Prostate gland (tissue), 2 donors: Measurements from ENCODE around the gene CYP1A2. TPM values are rescaled to one million over a fixed set of nuclear protein-coding genes. Genes with fewer than 3 reads are reported as not detected.

Experiments
- DNase-seq: peaks from one replicate; pipeline ENCODE4 v3.0.0-alpha.2; 2019; ENCODE audit warnings: low spot score
- H3K27ac ChIP-seq, 2 donors: fragments of 200-600 bp; sonication (generic); 2 replicates each; pipeline ENCODE4 v1.5.1; 2017 to 2019
- H3K27me3 ChIP-seq: fragments of 200-600 bp; sonication (generic); replicated peaks from 2 replicates; pipeline ENCODE4 v1.5.1; 2019; ENCODE audit not compliant: insufficient read depth
- H3K36me3 ChIP-seq, 2 donors: fragments of 200-600 bp; sonication (generic); 1 replicate in 1 of 2; 2 replicates in 1 of 2; pipeline versions ENCODE4 v1.5.1 to v1.8.1; 2017 to 2019
- H3K4me1 ChIP-seq: fragments of 200-600 bp; sonication (generic); replicated peaks from 2 replicates; pipeline ENCODE4 v1.5.1; 2019
- H3K4me3 ChIP-seq, 2 donors: fragments of 200-600 bp; sonication (generic); 2 replicates each; pipeline ENCODE4 v1.5.1; 2017 to 2019
- H3K9me3 ChIP-seq: fragments of 200-600 bp; sonication (generic); 2 replicates; pipeline ENCODE4 v1.5.1; 2017
- POLR2A ChIP-seq: fragments of 450-650 bp; IDR thresholded peaks from one replicate; pipeline ENCODE4 v1.6.1; 2016; ENCODE audit warnings: antibody characterized with exemption, mild to moderate bottlenecking
- POLR2AphosphoS5 ChIP-seq: sonication (generic); formaldehyde crosslinking; IDR thresholded peaks from one replicate; pipeline ENCODE4 v1.6.1; 2017; ENCODE audit warnings: antibody characterized with exemption
- WGBS: methylation state at CpG from one replicate; pipeline ENCODE4 v1.1.5; 2018; 5-methylcytosine and 5-hydroxymethylcytosine counted together
- intact Hi-C: fragments of 100-400 bp; cut with DNase I; formaldehyde crosslinking; loops from one replicate; pipeline ENCODE4 v1.14.2; 2022
- total RNA-seq, 2 donors: library from RNA; depleted of rRNA; stranded (reverse); fragments of >200 nt; gene quantifications; one replicate each; pipeline ENCODE4 v1.1.0, GENCODE V29; 2016
- TF ChIP-seq, protein P1 (sequence below), 4 experiments: fragments of 200-600 bp in 2 of 4; fragments of 450-650 bp in 2 of 4; sonication (generic) in 2 of 4; IDR thresholded peaks; 1 replicate in 3 of 4; 2 replicates in 1 of 4; pipeline ENCODE4 v1.5.1; 2016 to 2019; ENCODE audit warnings: antibody characterized with exemption in 4 of 4, mild to moderate bottlenecking in 2 of 4, moderate library complexity in 2 of 4

CYP1A2 gene
- total RNA-seq, 2 donors from 2014 or later: 0.46 TPM; not detected in 1

GRCh38 chr15:74791667-74792066, 43.0 kb downstream of the CYP1A2 start:
- 68% methylated on average over 7 of the region's 7 CpGs for WGBS
- no peak for TF ChIP-seq POLR2AphosphoS5
- no peak for TF ChIP-seq POLR2A
- TF ChIP-seq, protein P1, sequence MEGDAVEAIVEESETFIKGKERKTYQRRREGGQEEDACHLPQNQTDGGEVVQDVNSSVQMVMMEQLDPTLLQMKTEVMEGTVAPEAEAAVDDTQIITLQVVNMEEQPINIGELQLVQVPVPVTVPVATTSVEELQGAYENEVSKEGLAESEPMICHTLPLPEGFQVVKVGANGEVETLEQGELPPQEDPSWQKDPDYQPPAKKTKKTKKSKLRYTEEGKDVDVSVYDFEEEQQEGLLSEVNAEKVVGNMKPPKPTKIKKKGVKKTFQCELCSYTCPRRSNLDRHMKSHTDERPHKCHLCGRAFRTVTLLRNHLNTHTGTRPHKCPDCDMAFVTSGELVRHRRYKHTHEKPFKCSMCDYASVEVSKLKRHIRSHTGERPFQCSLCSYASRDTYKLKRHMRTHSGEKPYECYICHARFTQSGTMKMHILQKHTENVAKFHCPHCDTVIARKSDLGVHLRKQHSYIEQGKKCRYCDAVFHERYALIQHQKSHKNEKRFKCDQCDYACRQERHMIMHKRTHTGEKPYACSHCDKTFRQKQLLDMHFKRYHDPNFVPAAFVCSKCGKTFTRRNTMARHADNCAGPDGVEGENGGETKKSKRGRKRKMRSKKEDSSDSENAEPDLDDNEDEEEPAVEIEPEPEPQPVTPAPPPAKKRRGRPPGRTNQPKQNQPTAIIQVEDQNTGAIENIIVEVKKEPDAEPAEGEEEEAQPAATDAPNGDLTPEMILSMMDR (IDR thresholded peaks at IDR 0.05): no peak
- no peaks in the 10 kb centered on the region for H3K9me3 ChIP-seq

DNA sequence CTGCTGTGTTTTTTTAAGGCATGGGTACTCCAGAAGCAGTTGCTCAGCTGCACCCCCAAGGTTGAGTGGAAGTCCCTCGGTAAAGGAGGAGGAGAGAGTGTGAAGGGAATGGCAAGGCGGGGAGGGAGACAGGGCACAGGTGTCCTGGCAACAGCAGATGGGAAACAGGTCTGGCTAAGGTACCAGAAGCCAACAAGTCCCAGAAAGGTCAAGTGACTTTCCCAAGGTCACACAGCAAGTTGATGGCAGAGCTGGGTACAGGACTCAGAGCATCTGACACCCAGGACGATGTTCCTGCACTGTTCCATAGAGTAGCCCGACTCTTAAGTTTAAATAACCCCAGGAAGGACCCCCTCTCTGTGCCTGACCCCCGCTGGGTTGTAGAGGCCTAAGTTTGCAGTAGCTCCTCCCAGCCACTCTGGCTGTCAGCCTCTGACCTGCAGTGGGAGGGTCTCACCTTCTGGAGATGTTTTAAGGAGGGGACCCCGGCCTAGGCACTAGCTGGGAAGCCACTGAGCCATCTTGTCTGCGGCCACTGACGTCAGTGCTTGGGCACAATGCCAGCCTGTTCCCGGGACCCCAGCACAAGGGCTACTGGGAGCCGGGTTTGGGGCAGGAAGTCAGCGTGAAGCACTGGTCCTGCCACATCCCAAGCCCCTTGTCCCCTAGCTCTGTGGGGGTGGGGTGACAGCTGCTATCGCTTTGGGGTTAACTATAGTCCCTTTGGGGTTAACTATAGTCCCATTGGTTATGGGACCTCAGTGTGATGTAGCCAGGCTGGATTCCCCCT, 43.8 kb downstream of the CYP1A2 start:
- no peaks in the 10 kb centered on the region for H3K36me3 ChIP-seq
- TF ChIP-seq POLR2A (no peak), POLR2AphosphoS5 (no peak)
- TF ChIP-seq, protein P1 (IDR thresholded peaks at IDR 0.05): no peak
- peaks cover 18% of the 10 kb centered on the region for H3K4me1 ChIP-seq
- WGBS: 72% methylated on average over 12 of the region's 12 CpGs
- no peak for DNase-seq
- H3K27me3 ChIP-seq: no peaks in the 10 kb centered on the region
- H3K4me3 ChIP-seq: no peak overlapping the region
- intact Hi-C loops: no loop called here
- no peaks in the 10 kb centered on the region for H3K9me3 ChIP-seq
- no peak overlapping the region for H3K27ac ChIP-seq

More at GRCh38 chr15:74791667-74792066, 43.0 kb downstream of the CYP1A2 start:
- peak overlapping the region in 1 of 2 donors; percentile 8 for H3K27ac ChIP-seq
- no peaks in the 10 kb centered on the region for H3K36me3 ChIP-seq
- peaks cover 18% of the 10 kb centered on the region for H3K4me1 ChIP-seq
- no peaks in the 10 kb centered on the region for H3K27me3 ChIP-seq
- DNase-seq: no peak
- intact Hi-C loops: no loop called here
- H3K4me3 ChIP-seq: no peak overlapping the region

DNA sequence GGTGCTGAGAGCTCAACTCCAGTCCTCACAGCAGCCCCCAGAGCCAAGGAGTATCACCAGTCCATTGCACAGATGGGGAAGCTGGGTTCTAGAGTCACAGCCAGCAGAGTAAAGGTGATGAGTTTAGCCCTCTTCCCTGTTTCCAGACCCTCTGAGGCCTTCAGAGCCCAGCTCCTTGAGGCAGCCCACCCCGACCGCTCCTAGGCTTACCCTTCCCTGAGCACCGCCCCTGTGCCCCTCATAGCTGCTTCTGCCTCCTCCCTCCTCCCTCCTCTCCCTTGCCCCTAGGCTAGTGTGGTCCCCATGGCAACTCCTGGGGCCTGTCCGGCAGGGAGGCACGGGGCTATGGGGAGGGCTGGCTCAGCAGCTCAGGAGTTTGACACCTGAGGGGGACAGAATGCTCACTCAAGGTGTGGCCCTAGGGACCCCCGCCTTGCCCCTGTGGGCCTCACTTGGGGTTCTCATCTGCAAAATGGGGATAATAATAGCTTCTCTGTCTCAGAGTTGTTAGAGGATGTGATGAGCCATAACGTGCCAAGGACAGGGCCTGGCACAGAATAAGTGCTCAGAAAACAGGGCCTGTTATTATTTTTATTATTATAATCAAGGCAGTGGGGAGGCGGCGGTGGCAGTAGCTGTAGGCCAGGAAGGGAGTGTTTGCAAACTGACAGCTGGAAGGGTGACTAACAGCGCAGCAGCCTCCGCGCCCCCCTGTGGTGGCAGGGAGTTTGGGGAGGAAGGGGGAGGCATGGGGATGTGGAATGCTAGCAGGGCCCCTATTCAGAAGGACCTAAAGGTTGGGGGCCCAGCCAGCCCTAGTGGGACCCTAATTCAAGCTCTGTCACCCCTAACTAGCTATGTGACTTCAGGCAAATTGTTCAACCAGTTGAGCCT, 44.7 kb downstream of the CYP1A2 start:
- Histone ChIP-seq H3K27me3 (no peaks in the 10 kb centered on the region), H3K27ac (no peak overlapping the region), H3K4me3 (no peak overlapping the region), H3K36me3 (no peaks in the 10 kb centered on the region), H3K4me1 (peaks cover 19% of the 10 kb centered on the region), H3K9me3 (no peaks in the 10 kb centered on the region)
- 75% methylated on average over 12 of the region's 12 CpGs for WGBS
- intact Hi-C loops: no loop called here
- TF ChIP-seq POLR2AphosphoS5 (no peak), POLR2A (no peak)
- TF ChIP-seq, protein P1 (IDR thresholded peaks at IDR 0.05): no peak
- DNase-seq: no peak

GRCh38 chr15:74794248-74794969, 45.8 kb downstream of the CYP1A2 start:
- no peaks in the 10 kb centered on the region for H3K36me3 ChIP-seq
- 90% methylated on average over 7 of the region's 9 CpGs for WGBS
- H3K4me1 ChIP-seq: peaks cover 18% of the 10 kb centered on the region
- H3K27ac ChIP-seq: no peak overlapping the region
- no peak for TF ChIP-seq POLR2AphosphoS5
- TF ChIP-seq, protein P1 (IDR thresholded peaks at IDR 0.05): no peak
- TF ChIP-seq POLR2A: no peak
- no peaks in the 10 kb centered on the region for H3K27me3 ChIP-seq
- H3K4me3 ChIP-seq: no peak overlapping the region
- H3K9me3 ChIP-seq: no peaks in the 10 kb centered on the region
- intact Hi-C loops: no loop called here
- no peak for DNase-seq
